A549 treated with RU486 at 1 μM for 4 hours (cell line): ENCODE results near the gene RCHY1. TPM values are rescaled to one million over a fixed set of nuclear protein-coding genes. Genes with fewer than 3 reads are reported as not detected.

Experiments used
- total RNA-seq: library from RNA; stranded (reverse); fragments of 200-300 nt; extraction: Qiagen RNA extraction; gene quantifications from 5 replicates; pipeline ENCODE4 v1.2.3, GENCODE V29; 2022; ENCODE audit warnings: low read depth

RCHY1 gene
- total RNA-seq: 7.6 to 19.3 TPM (median 16.0 TPM) in 5 replicates

GRCh38 chr4:75514131-75514948 is at the start of gene RCHY1, which contains the start of gene THAP6:
RCHY1 (minus strand) TSS chr4:75514403; CDS start chr4:75514286, 117 bp downstream.
THAP6 (plus strand) TSS chr4:75514473; CDS start chr4:75515453, 980 bp downstream.

GRCh38 chr4:75555294-75556164 is 41.3 kb upstream of the RCHY1 start, which contains the start of gene ODAPH:
ODAPH (plus strand) TSS chr4:75556066; CDS start chr4:75556083, 17 bp downstream.

Other genes with a start within 250 kb of the RCHY1 start
- gene THAP6, start 70 bp upstream of the RCHY1 start, total RNA-seq: 4.5 to 7.1 TPM (median 5.1 TPM) in 5 replicates
- gene ODAPH, start 41.7 kb upstream of the RCHY1 start, total RNA-seq: 0.28 TPM in 1 of 5 replicates, not detected in the others
- 0.34 to 0.93 TPM (median 0.71 TPM) in 5 replicates for gene CDKL2, start 116.1 kb upstream of the RCHY1 start, total RNA-seq
- gene G3BP2, start 159.0 kb upstream of the RCHY1 start, total RNA-seq: 49.2 to 114 TPM (median 85.1 TPM) in 5 replicates
- 13.6 to 27.9 TPM (median 24.8 TPM) in 5 replicates for gene USO1, start 210.2 kb upstream of the RCHY1 start, total RNA-seq